Pancreas (tissue), 10 donors: ENCODE results near the gene TLX2. TPM values are rescaled to one million over a fixed set of nuclear protein-coding genes. Genes with fewer than 3 reads are reported as not detected.

Experiments used
- ATAC-seq, 4 donors: fragments of 200-7000 bp; cut with Tn5 transposase; one replicate each; pipeline versions ENCODE4 v1.8.0 to v1.9.1; 2020; ENCODE audit warnings: mild to moderate bottlenecking in 4 of 4, moderate library complexity in 4 of 4
- DNase-seq, 6 donors: peaks; one replicate each; pipeline ENCODE4 v3.0.0-alpha.2; 2020
- FAIRE-seq: peaks from 2 replicates; lab custom pipeline; 2012; peaks lifted over from hg19 to GRCh38; lab: Jason Lieb, UNC
- H3K27ac ChIP-seq, 4 donors: fragments of 200-600 bp; sonication (generic); 1 replicate in 3 of 4; 2 replicates in 1 of 4; pipeline versions ENCODE4 v1.5.0 to v1.8.0; 2020
- H3K27me3 ChIP-seq, 4 donors: fragments of 200-600 bp; one replicate each; pipeline ENCODE4 v1.8.0; 2021
- H3K36me3 ChIP-seq, 3 donors: fragments of 200-600 bp; sonication (generic) in 1 of 3; one replicate each; pipeline versions ENCODE4 v1.5.0 to v1.8.0; 2020 to 2021
- H3K4me1 ChIP-seq, 3 donors: fragments of 200-600 bp; one replicate each; pipeline ENCODE4 v1.8.0; 2021
- H3K4me3 ChIP-seq, 4 donors: fragments of 200-600 bp; sonication (generic) in 2 of 4; one replicate each; pipeline versions ENCODE4 v1.5.0 to v1.8.0; 2020 to 2021
- H3K9me3 ChIP-seq, 4 donors: fragments of 200-600 bp; one replicate each; pipeline ENCODE4 v1.8.0; 2021
- WGBS, 2 donors: extraction: QIAGEN DNeasy Blood & Tissue Kit; methylation state at CpG; one replicate each; pipeline ENCODE4 v1.1.7; 2013; 5-methylcytosine and 5-hydroxymethylcytosine counted together
- intact Hi-C, 3 donors: fragments of 100-400 bp; cut with DNase I; formaldehyde crosslinking; loops; one replicate each; pipeline versions ENCODE4 v1.11.1 to v1.14.2; 2022
- polyA plus RNA-seq, 2 donors: library from polyadenylated mRNA; stranded (reverse); fragments of 200-250 nt; gene quantifications; one replicate each; pipeline ENCODE4 v1.2.3, GENCODE V29; 2013
- total RNA-seq, 6 donors: library from RNA; stranded (reverse); fragmentation: NEBNext Ultra II Directional in 4 of 6; extraction: Animal tissue kit (Norgen Biotek cat#: 25700) in 4 of 6; gene quantifications; one replicate each; pipeline versions ENCODE4 v1.2.1 to v1.2.4, GENCODE V29; 2021 to 2023
- TF ChIP-seq, protein P1 (sequence below), 4 donors: fragments of 200-600 bp; sonication (generic) in 3 of 4; IDR thresholded peaks; one replicate each; pipeline versions ENCODE4 v1.5.0 to v1.8.0; 2021; ENCODE audit warnings: antibody characterized with exemption in 4 of 4
- donor health status: healthy with polysubstance abuse.
- donor health status: DM: no; HTN: no; CAD: no; lungs with moderate emphysema.
- donor health status: DM: no; HTN: no; CAD: no.
- donor health status: control.
- donor health status: control.
- donor health status: Bipolar disorder and iron deficiency.
- donor health status: DM: yes; HTN: yes; CAD: no.
- donor health status: DM: no; HTN: no; CAD: no.
- donor health status: DM: no; HTN: no; CAD: no.
- donor health status: DM: yes; HTN: yes; CAD: no.

The TLX2 gene
- total and polyA plus RNA-seq, 8 donors, result 0.12 TPM; not detected in 7

- peaks cover 0 to 22% (median 14%) of the 10 kb centered on the region in 3 donors for H3K36me3 ChIP-seq
- ATAC-seq (no peak), DNase-seq (no peak), FAIRE-seq (no peak)
- 74 to 78% methylated on average over 1 of the region's 1 CpG for WGBS, 2 donors
- H3K4me3 ChIP-seq, result no peak overlapping the region
- intact Hi-C loops, result no loop called here
- H3K27me3 ChIP-seq, result peaks cover 0 to 6% (median 0%) of the 10 kb centered on the region in 4 donors
- H3K27ac ChIP-seq, result no peak overlapping the region
- peaks cover 0 to 8% (median 6%) of the 10 kb centered on the region in 3 donors for H3K4me1 ChIP-seq
- TF ChIP-seq, protein P1, sequence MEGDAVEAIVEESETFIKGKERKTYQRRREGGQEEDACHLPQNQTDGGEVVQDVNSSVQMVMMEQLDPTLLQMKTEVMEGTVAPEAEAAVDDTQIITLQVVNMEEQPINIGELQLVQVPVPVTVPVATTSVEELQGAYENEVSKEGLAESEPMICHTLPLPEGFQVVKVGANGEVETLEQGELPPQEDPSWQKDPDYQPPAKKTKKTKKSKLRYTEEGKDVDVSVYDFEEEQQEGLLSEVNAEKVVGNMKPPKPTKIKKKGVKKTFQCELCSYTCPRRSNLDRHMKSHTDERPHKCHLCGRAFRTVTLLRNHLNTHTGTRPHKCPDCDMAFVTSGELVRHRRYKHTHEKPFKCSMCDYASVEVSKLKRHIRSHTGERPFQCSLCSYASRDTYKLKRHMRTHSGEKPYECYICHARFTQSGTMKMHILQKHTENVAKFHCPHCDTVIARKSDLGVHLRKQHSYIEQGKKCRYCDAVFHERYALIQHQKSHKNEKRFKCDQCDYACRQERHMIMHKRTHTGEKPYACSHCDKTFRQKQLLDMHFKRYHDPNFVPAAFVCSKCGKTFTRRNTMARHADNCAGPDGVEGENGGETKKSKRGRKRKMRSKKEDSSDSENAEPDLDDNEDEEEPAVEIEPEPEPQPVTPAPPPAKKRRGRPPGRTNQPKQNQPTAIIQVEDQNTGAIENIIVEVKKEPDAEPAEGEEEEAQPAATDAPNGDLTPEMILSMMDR (IDR thresholded peaks at IDR 0.05), result no peak
- no peaks in the 10 kb centered on the region for H3K9me3 ChIP-seq
These were observed 18.8 kb upstream of the TLX2 start for GRCh38 chr2:74495440-74495839.

DNA sequence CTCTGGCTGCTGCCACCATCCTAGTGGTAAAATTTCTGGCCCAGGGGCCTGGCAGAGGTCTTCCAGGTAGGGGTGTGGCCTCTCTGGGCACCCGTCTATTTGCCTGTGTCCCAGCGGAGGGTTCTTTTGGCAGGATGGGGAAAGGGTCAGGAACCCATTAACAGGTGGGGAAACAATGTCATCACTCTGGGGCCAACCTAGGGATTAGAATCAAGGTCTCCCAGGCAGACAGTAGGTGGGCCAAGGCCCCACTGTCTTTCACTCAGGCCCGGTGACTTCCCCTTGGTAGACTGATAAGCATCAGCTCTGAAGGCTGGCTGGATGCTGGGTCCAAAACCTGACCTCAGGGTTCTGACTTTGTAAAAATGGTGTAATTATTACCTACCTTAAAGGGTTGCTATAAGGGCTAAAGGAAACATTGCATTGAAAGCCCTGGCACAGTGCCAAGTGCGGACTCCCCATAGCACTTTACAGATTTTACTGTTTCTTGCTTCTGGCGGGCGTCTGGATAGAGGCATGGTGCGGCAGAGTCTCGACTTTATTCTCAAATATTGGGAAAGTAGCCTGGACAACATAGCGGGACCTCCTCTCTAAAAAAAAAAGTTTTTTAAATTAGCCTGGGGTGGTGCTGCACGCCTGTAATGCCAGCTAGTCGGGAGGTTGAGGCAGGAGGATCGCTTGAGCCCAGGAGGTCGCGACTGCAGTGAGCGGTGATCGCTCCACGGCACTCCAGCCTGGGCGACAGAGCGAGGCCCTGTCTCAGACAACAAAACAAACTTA lies 17.1 kb upstream of the TLX2 start:
- H3K9me3 ChIP-seq, result no peaks in the 10 kb centered on the region
- DNase-seq, result peak in 1 of 6 donors; percentile 33
- intact Hi-C loops, result no loop called here
- H3K27ac ChIP-seq, result no peak overlapping the region
- peaks cover 0 to 8% (median 6%) of the 10 kb centered on the region in 3 donors for H3K4me1 ChIP-seq
- peaks cover 0 to 4% (median 0%) of the 10 kb centered on the region in 3 donors for H3K36me3 ChIP-seq
- FAIRE-seq, result no peak
- WGBS, 2 donors, result 67 to 70% methylated on average over 19 of the region's 19 CpGs
- TF ChIP-seq, protein P1 (IDR thresholded peaks at IDR 0.05), result no peak
- H3K27me3 ChIP-seq, result peaks cover 0 to 6% (median 0%) of the 10 kb centered on the region in 4 donors
- H3K4me3 ChIP-seq, result peak overlapping the region in 1 of 4 donors; percentile 41
- ATAC-seq, result no peak

DNA sequence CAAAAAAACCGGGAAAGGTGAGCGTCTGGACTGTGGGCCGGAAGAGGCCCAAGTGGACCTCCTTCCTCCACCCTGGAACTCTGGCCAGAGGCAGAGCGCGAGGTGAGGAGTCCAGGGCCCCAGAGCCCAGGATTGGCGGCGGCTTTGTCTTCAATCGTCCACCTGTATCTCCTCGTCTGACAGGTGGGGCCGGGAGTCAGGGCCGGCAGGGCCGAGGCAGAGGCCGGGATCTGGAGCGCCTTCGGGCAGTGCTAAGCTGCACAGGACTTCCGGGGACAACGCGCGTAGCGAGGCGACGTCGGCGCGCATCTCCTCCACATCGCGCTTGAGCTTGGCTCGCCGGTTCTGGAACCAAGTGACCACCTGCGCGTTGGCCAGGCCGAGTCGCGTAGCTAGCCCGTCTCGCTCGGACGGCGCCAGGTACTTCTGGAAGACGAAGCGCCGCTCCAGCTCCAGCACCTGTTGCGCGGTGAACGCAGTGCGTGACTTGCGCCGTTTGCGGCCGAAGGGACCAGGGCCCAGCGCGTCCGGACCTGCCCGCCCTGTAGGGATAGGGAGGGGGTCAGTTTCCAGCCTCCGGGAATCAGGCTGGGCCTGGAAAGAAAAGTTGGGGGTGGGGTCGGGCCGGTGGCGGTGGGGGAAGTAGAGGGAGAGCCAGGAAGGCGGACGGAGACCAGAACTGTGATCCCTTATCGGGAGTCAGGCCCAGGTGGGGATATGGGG lies 16.3 kb upstream of the TLX2 start:
- 6% methylated on average over 54 to 61 of the region's 61 CpGs for WGBS, 2 donors

DNA sequence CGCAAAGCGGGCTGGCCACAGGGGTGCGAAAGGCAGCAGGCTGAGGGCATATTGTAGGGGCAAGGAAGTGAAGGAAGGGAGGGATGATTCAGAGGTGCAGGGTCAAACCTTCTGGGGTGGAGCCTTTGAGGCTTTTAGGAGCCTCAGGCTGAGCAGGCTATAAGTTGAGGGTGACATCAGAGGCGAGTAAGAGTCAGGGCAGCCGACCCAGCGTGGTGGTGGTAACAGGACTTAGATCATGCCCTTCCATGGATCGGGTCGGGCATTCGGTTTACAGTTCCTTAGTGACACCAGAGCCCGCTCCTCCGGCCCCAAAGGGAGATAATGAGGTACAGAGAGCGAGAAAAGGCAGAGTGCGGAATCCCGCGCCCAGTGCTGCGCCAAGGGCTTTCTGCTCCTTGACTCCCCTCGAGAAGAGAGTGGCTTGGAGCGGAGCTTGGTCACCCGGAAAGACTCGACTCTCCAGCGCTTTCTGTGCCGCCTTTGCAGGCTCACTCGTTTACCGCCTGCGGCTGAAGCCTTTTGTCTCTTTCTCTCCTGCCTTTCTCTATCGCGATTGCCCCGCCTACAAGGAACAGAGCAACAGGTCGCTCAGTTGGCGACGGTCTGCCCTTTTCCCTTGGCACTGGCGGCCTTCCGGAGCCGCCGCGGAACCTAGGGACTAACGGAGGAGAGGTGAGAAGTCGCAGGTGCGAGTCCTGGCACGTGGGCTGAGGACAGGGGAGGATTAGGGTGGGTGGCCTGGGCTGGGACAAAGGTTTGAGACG lies 15.6 kb upstream of the TLX2 start:
- Histone ChIP-seq H3K4me1 (peaks cover 0 to 12% (median 6%) of the 10 kb centered on the region in 3 donors), H3K36me3 (no peaks in the 10 kb centered on the region), H3K9me3 (no peaks in the 10 kb centered on the region), H3K27me3 (peaks cover 0 to 6% (median 0%) of the 10 kb centered on the region in 4 donors), H3K27ac (no peak overlapping the region), H3K4me3 (peak overlapping the region in 3 of 4 donors; percentile 7 to 41 (median 23))
- intact Hi-C loops, result no loop called here
- DNase-seq (no peak), FAIRE-seq (no peak), ATAC-seq (peak in 2 of 4 donors; percentile 2 to 4)
- TF ChIP-seq, protein P1 (IDR thresholded peaks at IDR 0.05), result no peak
- WGBS, 2 donors, result 6 to 7% methylated on average over 41 of the region's 41 CpGs

More for the DNA sequence above, 16.3 kb upstream of the TLX2 start:
- ATAC-seq (peak; percentile 26 to 65 (median 46)), DNase-seq (peak in 3 of 6 donors; percentile 42 to 81 (median 71)), FAIRE-seq (no peak)
- H3K4me3 ChIP-seq, result peak overlapping the region; percentile 7 to 41 (median 20)
- intact Hi-C loops, result no loop called here
- H3K27me3 ChIP-seq, result peaks cover 0 to 6% (median 0%) of the 10 kb centered on the region in 4 donors
- no peak overlapping the region for H3K27ac ChIP-seq
- no peaks in the 10 kb centered on the region for H3K9me3 ChIP-seq
- peaks cover 0 to 8% (median 6%) of the 10 kb centered on the region in 3 donors for H3K4me1 ChIP-seq
- H3K36me3 ChIP-seq, result no peaks in the 10 kb centered on the region
- TF ChIP-seq, protein P1 (IDR thresholded peaks at IDR 0.05), result no peak
